ENCODE results near the gene FEM1C. TPM values are rescaled to one million over a fixed set of nuclear protein-coding genes. Genes with fewer than 3 reads are reported as not detected.

FEM1C gene
- total RNA-seq, 1 donor from 2014 or later: 11.1 TPM

- no peak overlapping the region for H3K4me3 ChIP-seq
- H3K36me3 ChIP-seq: peaks cover 5 to 10% of the 10 kb centered on the region in 2 donors
- H3K27me3 ChIP-seq: no peaks in the 10 kb centered on the region
- no peaks in the 10 kb centered on the region for H3K4me1 ChIP-seq
- no peak for DNase-seq (ENCODE audit: low spot score in 2 of 2)
- no peak overlapping the region for H3K27ac ChIP-seq
- intact Hi-C loops (cut with DNase I): loop anchor here (5.0 kb wide), 1 partner anchor 35 kb away; the partner anchor contains the start of gene FEM1C
- TF ChIP-seq CTCF (IDR thresholded peaks at IDR 0.05): no peak
- no peaks in the 10 kb centered on the region for H3K9me3 ChIP-seq
These were observed 33.2 kb upstream of the FEM1C start for GRCh38 chr5:115577741-115578140.

DNA sequence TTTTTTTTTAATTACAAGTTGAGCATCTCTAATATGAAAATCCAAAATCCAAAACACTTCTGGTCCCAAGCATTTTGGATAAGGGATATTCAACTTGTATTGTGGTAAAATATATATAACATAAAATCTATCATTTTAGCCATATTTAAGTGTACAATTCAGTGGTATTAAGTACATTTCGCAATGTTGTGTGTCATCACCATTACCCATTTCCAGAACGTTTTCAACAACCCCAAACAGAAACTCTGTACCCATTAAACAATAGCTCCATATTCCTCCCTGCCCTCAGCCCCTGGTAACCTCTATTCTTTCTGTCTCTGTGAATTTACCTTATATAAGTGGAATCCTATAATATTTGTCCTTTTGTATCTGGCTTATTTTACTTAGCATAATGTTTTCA is 32.8 kb upstream of the FEM1C start:
- no peak for TF ChIP-seq CTCF (IDR thresholded peaks at IDR 0.05)
- Histone ChIP-seq H3K27me3 (no peaks in the 10 kb centered on the region), H3K9me3 (no peaks in the 10 kb centered on the region), H3K27ac (no peak overlapping the region), H3K36me3 (peaks cover 5 to 10% of the 10 kb centered on the region in 2 donors), H3K4me3 (no peak overlapping the region), H3K4me1 (no peaks in the 10 kb centered on the region)
- intact Hi-C loops (cut with DNase I): loop anchor here (5.0 kb wide), 1 partner anchor 35 kb away; the partner anchor contains the start of gene FEM1C
- DNase-seq (ENCODE audit: low spot score in 2 of 2): no peak

DNA sequence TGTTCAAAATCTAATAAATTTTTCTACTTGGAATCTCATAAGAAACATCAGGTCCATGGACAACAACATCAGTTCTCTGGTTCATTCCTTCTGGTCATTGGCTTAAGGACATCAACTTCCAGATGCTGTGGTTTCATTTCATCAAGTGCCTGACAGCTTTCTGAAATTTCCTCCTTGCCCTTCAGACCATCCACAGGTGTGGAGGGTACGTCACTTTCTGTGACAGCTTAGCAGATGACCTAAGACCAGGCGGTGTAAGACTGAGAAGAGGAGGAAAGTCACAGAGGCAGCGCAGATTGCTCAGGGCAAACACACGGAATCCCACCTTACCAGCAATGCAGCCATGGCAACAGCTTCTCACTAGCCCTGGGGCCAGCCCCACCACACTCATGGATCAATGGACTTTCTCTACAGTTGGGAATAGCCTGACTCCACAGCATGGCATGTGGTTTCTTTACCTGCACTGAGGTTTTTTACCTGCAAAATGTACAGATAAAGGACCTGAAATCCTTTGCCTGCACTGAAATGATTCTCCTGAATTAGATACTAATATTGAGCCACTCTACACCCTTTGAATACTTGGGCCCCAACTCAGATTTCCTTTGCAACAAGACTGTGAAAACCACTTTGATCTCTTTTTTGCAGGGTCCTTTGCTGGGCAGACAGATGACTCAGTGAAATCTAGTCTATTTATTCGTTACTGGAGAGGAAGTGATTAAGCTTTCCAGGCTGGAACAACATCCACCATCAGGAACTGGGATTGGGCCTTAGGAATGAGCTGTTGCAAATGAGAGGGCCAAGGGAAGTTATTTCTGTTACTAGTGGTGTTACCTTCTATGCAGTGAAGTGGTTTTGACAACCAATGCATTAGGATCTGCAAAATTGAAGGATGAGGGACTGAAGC is 30.8 kb upstream of the FEM1C start:
- H3K27me3 ChIP-seq: no peaks in the 10 kb centered on the region
- intact Hi-C loops (cut with DNase I): loop anchor here (5.0 kb wide), 1 partner anchor 33 kb away; the partner anchor contains the start of gene FEM1C
- no peak overlapping the region for H3K27ac ChIP-seq
- no peaks in the 10 kb centered on the region for H3K4me1 ChIP-seq
- DNase-seq (ENCODE audit: low spot score in 2 of 2): no peak
- H3K9me3 ChIP-seq: no peaks in the 10 kb centered on the region
- no peak overlapping the region for H3K4me3 ChIP-seq
- TF ChIP-seq CTCF (IDR thresholded peaks at IDR 0.05): no peak
- H3K36me3 ChIP-seq: peaks cover 0 to 6% of the 10 kb centered on the region in 2 donors

DNA sequence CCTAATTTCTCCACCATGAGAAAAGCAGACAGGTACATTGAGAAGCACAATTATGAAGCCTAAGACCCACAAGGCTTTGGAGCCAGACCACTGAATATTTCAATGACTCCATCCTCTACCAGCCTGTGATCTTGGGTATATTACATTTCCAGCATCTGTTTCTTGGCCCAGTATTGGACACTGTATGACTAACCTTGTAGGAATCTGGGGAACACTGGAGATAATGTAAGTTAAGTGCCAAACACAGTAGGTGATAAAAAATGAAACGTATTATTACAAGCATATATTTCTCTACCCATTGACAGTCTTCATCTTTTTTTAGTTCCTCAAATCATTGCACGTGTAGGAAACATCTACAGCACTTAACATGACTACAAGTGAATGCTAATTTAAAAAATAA is 28.6 kb upstream of the FEM1C start:
- no peak for DNase-seq (ENCODE audit: low spot score in 2 of 2)
- no peak for TF ChIP-seq CTCF (IDR thresholded peaks at IDR 0.05)
- H3K4me1 ChIP-seq: no peaks in the 10 kb centered on the region
- no peak overlapping the region for H3K4me3 ChIP-seq
- H3K36me3 ChIP-seq: no peaks in the 10 kb centered on the region
- intact Hi-C loops (cut with DNase I): no loop called here
- H3K27me3 ChIP-seq: no peaks in the 10 kb centered on the region
- no peak overlapping the region for H3K27ac ChIP-seq
- H3K9me3 ChIP-seq: no peaks in the 10 kb centered on the region

- no peak overlapping the region for H3K4me3 ChIP-seq
- TF ChIP-seq CTCF (IDR thresholded peaks at IDR 0.05): no peak
- H3K9me3 ChIP-seq: no peaks in the 10 kb centered on the region
- no peaks in the 10 kb centered on the region for H3K4me1 ChIP-seq
- H3K27me3 ChIP-seq: no peaks in the 10 kb centered on the region
- H3K27ac ChIP-seq: no peak overlapping the region
- no peak for DNase-seq (ENCODE audit: low spot score in 2 of 2)
- intact Hi-C loops (cut with DNase I): no loop called here
- no peaks in the 10 kb centered on the region for H3K36me3 ChIP-seq
These were observed 26.9 kb upstream of the FEM1C start for GRCh38 chr5:115571441-115571878.

All from ascending aorta (tissue), 2 donors.